ENCODE results near the gene RAB4B.
A peak's percentile ranks its signal among the peaks of the same experiment; 100 is the strongest.
"Not testable (repeated sequence)": the region's sequence is repeated elsewhere in the genome, so short reads cannot be mapped to it uniquely, and the experiment has no call there.

RAB4B gene, protein sequence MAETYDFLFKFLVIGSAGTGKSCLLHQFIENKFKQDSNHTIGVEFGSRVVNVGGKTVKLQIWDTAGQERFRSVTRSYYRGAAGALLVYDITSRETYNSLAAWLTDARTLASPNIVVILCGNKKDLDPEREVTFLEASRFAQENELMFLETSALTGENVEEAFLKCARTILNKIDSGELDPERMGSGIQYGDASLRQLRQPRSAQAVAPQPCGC

GRCh38 chr19:40777937-40778705 lies at the start of gene RAB4B:
RAB4B (plus strand) TSS chr19:40778247; CDS start chr19:40778376, 129 bp downstream.
- DNase-seq = peak; percentile 100

DNA sequence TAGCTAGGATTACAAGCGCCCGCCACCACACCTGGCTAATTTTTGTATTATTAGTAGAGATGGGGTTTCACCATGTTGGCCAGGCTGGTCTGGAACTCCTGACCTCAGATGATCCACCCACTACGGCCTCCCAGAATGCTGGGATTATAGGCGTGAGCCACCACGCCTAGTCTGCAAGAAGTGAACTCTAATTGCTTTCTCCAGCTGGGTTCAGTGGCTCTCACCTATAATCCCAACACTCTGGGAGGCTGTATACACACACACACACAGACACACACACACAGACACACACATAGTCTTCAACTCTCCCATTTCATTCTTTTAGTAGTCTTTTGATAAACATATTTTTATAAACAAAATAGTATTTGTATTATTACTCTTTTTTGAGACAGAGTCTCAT lies 48.0 kb upstream of the RAB4B start:
- DNase-seq = not testable (repeated sequence)

GRCh38 chr19:40732304-40732703 lies 45.7 kb upstream of the RAB4B start:
- DNase-seq = not testable (repeated sequence)

DNA sequence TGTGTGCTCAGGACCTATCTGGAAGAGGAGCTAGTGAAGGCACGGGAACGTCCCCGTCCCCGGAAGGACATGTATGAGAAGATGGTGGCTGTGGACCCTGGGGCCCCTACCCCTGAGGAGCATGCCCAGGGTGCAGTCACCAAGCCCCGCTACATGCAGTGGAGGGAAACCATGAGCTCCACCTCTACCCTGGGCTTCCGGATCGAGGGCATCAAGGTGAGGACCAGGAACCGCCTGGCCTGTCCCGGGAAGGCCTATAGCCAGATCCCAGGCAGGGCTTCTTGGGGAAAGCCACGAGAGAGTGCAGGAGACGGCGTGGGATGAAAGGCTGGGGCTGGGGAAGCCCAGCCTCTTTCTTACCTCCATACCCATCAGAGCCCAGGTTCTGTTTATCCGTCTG lies 44.9 kb upstream of the RAB4B start:
- DNase-seq = no peak

DNA sequence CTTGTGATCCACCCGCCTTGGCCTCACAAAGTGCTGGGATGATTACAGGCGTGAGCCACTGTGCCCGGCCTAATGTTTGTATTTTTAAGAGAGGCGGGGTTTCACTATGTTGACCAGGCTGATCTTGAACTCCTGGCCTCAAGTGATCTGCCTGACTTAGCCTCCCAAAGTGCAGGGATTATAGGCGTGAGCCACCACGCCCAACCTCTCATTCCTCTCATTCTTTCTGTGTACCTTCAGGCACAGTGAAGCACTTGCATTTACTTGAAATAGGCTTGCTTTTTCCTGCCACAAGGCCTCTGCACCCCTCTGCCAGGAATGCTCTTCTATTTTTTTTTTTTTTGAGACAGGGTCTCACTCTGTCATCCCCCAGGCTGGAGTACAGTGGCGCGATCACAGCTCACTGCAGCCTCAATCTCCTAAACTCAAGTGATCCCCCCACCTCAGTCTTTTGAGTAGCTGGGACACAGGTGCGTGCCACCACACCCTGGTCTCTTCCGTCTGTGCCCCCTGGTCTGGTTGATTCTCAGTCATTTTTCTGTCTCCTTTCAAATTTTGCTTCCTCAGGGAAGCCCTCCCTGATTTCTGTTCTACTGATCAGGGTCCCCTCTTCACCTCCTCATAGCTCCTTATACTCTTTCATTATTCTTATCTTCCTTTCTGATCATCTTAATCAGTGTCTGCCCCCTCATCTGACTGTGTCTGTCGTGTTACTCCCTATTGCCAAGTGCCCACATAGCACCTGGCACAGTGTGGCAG lies 42.9 kb upstream of the RAB4B start:
- DNase-seq = no peak

GRCh38 chr19:40736661-40737060 lies 41.4 kb upstream of the RAB4B start:
- no peak for DNase-seq

DNA sequence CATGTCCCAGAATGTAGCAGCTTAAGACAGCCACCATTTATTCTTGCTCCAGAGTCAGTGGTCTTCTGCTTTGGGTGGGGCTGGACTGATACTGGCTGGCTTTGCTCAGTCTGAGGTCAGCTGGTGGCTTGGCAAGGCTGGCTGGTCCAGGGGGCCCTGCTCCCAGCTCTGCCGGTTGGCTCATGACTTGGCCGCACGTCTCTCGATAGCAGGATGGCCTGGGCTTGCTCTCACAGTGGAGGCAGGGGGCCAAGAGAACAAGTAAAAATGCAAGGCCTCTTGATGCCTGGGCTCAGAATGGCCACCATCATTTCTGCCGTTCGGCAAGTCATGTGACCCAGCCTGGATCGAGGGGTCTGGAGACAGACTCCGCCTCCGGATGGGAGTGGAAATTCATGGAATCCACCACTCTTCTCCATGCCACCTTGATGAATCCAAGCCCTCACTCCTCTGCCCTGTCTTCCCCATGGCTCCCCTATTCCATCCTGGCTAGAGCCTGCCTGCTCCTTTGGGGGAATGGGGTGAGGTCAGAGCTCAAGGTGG lies 40.9 kb upstream of the RAB4B start:
- DNase-seq = no peak

- no peak for DNase-seq
Observed at GRCh38 chr19:40739030-40739839, 38.8 kb upstream of the RAB4B start.

- DNase-seq = no peak
Observed at GRCh38 chr19:40739871-40740703, 38.0 kb upstream of the RAB4B start.

DNA sequence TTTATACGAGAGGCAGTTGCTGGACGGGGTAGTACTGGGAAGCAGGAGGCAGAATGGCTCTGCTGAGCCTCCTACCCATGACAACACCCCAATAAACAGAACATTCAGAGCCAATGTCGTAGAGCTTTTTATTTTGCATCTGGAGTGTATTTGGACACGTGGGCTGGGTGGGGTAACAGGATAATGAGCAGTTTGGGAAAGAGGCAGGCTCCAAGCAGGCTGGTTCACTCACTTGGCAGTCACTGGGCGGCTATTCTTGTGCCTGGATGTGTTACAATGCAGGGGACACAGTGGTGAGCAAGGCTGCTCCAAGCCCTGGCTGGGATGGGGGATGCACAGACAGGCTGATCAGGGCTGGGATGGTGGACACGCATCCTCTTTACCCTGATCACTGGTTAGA lies 37.3 kb upstream of the RAB4B start:
- DNase-seq = no peak

DNA sequence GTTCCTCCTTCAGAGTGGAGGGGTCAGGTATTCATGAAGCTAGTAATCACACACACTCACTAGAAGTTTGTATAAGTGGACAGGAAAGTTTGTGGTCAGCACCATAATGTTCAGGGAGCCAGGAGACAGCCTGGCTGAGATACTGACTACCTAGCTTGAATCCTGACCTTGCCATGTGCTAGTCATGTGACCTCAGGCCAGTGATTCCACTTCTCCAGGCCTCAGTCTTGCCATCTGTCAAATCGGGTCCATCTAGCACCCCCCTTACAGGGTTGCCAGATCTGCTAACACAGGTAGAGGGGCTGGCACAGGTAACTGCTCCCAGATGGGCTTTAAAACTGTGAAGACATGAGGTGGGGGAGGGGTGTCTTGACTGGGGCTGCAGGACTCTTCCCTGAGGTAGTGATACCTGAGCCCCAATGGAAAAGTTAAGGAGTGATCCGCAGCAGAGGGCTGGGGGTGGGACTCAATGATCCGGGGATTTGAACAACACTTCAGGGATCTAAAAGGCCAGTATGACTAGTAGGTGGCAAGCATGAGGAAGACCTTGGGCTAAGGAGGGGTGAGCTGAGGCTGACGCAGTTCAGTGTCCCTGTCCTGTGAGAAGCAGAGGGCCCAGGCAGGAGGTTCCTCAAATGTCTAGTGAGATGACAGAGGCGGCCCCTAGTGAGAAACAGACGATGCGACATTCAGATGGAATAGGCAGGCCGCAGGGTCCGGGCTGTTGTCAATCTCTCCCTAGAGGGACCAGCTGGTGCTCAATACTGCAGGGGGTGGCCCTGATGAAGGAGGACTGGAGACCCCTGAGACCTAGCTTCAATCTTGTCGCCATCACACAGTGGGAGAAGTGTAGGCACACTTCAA lies 36.3 kb upstream of the RAB4B start:
- no peak for DNase-seq

GRCh38 chr19:40742477-40742876 lies 35.6 kb upstream of the RAB4B start:
- DNase-seq = no peak

DNA sequence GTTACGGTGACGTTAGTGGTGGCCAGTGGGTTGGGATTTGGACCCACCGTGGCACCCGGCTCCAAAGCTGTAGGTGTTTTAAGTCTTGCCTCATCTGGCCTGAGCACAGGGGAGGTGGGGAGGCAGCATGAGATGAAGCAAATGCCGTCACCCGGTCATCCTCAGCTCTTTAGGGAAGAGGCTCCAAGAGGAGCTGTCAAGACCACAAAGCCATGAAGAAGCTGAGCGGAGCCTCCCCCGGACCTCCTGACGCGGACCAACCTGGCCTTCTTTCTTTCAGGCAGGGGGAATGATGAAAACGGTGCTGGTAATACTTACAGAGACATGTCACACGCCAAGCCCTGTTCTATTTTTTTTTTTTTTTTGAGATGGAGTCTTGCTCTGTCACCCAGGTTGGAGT lies 35.2 kb upstream of the RAB4B start:
- no peak for DNase-seq

DNA sequence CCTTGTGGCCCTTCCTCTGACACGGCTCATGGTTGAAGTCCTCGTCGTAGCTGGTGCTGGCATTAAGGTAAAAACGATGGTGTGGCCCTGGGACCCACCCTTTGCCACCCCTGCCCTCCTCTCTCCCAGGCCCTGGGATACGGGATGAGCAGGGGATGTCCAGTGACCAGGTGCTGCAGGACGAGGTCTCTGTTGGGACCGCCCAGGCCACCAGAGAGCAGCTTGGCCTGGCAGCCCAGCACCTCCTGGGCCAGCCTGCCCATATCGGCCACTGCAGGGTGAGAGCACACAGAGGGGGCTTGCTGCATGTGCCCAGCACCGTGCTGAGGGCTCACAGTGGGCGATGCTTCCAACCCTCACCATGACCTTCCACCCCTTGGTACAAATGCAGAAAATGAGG lies 34.1 kb upstream of the RAB4B start:
- no peak for DNase-seq

DNA sequence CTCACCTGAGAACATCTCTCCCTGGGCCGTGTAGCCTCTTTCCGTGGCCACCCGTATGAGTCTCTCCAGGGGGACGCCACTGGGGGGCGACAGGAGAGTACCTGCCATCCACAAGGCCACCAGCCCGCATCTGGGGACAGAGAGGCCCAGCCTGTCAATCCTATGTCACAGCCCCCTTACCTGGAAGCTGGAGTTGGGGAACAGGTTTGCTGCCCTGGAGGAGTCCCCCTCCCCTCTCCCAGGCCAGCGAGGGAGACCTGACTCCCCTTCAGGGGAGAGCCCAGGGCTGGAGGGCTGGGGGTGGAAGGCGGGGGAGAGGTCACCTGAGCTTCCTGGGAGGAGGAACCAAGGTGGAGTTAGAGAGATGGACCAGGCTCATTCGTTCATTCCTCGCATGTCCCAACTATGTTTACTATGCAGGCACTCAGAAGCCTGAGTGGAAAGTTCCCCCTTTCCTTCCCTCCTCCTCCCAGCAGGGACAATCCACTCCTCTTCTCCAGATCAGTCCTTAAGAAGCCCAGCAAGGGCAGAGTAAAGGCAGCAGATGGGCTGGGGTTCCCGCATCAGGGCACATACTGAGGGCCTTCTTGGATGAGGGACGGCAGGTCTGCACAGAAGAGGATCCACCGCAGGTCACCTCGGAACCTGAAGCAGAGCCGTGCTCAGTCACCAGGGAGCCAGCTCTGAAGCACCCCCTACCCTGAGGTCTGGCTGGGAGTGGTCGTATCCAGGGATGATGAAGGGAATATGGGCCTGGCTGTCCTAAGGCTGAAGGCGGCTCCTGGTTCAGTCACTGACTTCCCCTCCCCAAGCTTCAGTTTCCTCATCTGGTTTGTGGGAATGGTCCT lies 33.3 kb upstream of the RAB4B start:
- peak in 1 of 2 experiments; percentile 52 for DNase-seq

- no peak for DNase-seq
Observed at GRCh38 chr19:40745402-40745780, 32.7 kb upstream of the RAB4B start.

DNA sequence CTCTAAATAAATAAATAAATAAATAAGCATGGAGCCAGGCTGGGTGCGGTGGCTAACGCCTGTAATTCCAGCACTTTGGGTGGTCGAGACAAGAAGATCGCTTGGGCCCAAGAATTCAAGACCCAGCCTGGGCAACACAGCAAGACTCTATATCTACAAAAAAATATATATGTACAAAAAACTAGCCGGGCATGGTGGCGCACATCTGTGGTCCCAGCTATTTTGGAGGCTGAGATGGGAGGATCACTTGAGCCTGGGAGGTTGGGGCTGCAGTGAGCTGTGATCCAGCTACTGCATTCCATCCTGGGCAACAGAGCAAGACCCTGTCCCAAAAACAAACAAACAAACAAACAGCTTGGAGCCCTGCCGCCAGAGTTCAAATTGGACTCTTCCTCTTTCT lies 30.5 kb upstream of the RAB4B start:
- DNase-seq = no peak

- DNase-seq = peak; percentile 99
Observed at GRCh38 chr19:40750058-40750873, 27.8 kb upstream of the RAB4B start, which contains the start of gene ACTMAP. ACTMAP (minus strand) TSS chr19:40750477; CDS start chr19:40749803, 674 bp downstream.
